ENCODE data around the gene PKMYT1.
"Not testable (repeated sequence)": the region's sequence is repeated elsewhere in the genome, so short reads cannot be mapped to it uniquely, and the experiment has no call there.

The PKMYT1 gene

DNA sequence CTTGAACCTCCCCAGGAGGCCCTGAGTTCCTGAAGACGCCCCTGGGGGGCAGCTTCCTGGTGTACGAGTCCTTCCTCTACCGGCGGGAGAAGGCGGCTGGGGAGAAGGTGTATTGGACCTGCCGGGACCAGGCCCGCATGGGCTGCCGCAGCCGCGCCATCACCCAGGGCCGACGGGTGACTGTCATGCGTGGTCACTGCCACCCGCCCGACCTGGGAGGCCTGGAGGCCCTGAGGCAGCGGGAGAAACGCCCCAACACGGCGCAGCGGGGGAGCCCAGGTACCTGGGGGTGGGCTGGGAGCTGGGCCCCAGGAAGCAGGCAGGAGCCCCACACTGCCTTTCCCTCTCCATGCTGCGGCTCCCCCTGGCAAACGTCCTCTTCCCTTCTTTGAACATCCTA, 46.5 kb downstream of the PKMYT1 start:
- no peak for DNase-seq (ENCODE audit: low read depth in 2 of 2)

DNA sequence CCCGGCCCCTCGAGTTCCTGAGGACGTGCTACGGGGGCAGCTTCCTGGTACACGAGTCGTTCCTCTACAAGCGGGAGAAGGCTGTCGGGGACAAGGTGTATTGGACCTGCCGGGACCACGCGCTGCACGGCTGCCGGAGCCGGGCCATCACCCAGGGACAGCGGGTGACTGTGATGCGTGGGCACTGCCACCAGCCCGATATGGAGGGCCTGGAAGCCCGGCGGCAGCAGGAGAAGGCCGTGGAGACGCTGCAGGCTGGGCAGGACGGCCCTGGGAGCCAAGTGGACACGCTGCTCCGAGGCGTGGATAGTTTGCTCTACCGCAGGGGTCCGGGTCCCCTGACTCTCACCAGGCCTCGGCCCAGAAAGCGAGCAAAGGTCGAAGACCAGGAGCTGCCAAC, 47.1 kb downstream of the PKMYT1 start:
- no peak for DNase-seq (ENCODE audit: low read depth in 2 of 2)

DNA sequence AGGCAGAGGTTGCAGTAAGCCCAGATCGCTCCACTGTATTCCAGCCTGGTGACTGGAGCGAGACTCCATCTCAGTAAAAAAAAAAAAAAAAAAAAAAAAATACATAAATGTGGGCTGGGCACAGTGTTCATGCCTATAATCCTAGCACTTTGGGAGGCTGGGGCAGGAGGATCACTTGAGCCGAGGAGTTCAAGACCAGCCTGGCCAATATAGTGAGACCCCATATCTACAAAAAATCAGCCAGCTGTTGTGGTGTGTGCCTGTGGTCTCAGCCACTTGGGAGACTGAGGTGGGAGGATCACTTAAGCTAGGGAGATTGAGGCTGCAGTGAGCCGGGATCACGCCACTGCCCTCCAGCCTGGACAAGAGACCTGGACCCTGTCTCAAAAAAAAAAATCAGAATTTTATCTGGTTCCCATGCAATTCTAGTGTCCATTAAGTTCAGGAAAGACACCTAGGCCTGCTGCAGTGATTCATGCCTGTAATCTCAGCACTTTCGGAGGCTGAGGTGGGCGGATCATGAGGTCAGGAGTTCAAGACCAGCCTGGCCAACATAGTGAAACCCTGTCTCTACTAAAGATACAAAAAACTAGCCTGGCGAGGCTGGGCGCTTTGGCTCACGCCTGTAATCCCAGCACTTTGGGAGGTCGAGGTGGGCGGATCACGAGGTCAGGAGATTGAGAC, 48.9 kb downstream of the PKMYT1 start:
- DNase-seq (ENCODE audit: low read depth in 2 of 2) = not testable (repeated sequence)

DNA sequence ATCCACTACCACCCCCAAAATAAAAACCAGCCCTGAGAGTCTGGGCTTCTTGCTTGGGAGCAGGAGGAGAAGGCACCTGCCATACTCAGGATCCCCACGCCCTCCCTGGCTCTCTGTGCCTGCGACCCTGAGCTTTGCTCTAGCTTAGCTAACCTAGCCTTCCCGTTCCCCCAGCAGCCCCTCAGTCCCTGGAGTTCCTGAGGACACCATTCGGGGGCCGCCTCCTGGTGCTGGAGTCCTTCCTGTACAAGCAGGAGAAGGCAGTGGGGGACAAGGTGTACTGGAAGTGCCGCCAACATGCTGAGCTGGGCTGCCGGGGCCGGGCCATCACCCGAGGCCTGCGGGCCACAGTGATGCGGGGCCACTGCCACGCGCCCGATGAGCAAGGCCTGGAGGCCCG, 50.0 kb downstream of the PKMYT1 start:
- no peak for DNase-seq (ENCODE audit: low read depth in 2 of 2)

DNA sequence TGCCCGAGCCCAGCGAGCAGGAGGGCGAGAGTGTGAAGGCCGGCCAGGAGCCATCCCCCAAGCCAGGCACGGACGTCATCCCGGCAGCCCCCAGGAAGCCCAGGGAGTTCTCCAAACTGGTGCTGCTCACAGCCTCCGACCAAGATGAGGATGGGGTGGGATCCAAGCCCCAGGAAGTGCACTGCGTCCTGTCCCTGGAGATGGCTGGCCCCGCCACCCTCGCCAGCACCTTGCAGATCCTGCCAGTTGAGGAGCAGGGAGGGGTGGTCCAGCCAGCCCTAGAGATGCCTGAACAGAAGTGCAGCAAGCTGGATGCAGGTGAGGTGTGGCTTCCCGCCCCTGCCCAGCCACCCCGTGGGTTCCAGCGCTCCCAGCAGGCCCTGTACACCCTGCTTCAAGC, 50.6 kb downstream of the PKMYT1 start:
- DNase-seq (ENCODE audit: low read depth in 2 of 2) = no peak

DNA sequence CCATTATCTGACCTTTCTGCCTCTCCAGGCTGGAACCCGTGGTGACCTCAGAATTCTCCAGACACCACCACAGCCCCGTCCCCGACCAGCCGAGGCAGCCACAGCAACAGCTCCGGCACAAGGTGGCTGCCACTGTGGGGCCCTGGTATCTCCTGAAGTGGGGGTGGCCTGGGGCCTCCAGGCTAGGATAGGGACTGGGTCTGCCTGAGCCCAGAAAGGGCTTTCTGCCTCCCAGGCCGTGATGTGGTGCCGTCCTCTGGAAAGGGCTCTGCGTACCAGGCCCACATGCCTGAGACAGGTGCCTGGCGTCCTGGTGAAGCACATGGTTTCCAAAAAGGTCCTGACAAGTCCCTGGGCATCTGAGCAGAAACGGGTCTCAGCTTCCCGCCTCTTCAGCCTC, 51.5 kb downstream of the PKMYT1 start:
- DNase-seq (ENCODE audit: low read depth in 2 of 2) = no peak

DNA sequence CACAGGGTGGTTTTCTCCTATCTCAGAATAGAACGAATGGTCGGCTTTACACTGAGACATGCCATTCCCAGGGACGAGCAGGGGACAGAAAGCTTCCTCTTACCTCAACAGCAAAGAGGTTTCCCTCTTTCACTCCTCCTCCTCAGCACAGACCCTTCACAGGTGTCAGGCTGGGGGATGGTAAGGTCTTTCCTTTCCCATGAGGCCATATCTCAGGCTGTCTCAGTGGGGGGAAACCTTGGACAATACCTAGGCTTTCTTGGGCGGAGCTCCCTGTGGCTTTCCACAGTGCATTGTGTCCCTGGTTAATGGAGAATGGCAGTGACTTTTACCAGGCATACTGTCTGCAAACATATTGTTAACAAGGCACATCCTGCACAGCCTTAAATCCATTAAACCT, 52.1 kb downstream of the PKMYT1 start:
- DNase-seq (ENCODE audit: low read depth in 2 of 2) = not testable (repeated sequence)

DNA sequence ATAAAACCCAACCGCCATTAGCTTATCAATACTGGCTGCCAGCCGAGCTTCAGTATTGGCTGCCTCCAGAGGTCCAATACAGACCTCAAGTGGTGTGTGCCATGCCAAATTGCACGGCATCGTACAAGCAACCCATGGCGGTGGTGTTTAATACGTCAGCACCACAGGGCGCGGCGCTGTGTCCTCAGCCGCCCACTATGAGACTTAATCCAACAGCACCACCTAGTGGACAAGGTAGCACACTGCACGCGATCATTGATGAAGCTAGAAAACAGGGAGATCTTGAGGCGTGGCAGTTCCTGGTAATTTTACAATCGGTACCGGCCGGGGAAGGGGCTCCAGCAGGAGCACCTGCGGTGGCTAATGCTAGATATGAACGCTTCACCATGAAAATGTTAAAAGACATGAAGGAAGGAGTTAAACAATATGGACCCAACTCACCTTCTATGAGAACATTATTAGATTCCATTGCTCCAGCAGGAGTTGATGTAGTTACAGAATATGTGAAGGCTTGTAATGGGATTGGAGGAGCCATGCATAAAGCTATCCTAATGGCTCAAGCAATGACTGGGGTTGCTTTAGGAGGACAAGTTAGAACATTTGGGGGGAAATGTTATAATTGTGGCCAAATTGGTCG, 53.1 kb downstream of the PKMYT1 start:
- DNase-seq (ENCODE audit: low read depth in 2 of 2) = peak; percentile 68 to 76

DNA sequence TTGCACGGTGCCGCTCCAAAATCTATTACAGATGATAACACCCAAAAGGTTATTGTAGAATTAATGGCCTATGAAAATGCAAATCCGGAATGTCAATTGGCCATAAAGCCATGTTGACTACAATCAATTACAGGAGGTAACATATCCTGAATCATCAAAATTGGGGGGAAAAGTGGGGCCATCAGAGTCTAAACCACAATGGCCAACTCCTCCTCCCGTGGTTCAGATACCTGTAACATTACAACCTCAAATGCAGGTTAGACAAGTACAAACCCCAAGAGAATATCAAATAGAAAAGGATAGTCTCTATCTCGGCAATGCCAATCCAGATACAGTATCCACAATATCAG, 53.6 kb downstream of the PKMYT1 start:
- no peak for DNase-seq (ENCODE audit: low read depth in 2 of 2)

DNA sequence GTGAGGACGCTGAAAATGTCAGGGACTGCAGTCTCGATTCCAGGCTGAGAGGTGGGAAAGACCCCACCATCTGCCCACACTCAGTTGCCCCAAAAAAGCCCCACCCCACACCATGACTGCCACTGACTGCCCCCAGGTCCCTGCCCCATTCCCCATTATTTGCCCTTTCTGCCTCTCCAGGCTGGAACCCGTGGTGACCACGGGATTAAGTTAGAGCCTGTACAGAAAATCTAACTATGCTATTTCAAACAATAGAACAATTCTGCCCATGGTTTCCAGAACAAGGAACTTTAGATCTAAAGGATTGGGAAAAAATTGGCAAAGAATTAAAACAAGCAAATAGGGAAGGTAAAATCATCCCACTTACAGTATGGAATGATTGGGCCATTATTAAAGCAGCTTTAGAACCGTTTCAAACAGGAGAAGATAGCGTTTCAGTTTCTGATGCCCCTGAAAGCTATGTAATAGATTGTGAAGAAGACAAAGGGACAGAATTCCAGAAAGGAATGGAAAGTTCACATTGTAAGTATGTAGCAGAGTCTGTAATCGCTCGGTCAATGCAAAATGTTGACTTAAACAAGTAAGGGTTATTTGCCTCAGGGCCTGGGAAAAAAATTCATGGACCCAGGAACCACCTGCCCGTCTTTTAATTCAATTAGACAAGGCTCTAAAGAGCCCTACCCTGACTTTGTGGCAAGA, 54.1 kb downstream of the PKMYT1 start:
- no peak for DNase-seq (ENCODE audit: low read depth in 2 of 2)

DNA sequence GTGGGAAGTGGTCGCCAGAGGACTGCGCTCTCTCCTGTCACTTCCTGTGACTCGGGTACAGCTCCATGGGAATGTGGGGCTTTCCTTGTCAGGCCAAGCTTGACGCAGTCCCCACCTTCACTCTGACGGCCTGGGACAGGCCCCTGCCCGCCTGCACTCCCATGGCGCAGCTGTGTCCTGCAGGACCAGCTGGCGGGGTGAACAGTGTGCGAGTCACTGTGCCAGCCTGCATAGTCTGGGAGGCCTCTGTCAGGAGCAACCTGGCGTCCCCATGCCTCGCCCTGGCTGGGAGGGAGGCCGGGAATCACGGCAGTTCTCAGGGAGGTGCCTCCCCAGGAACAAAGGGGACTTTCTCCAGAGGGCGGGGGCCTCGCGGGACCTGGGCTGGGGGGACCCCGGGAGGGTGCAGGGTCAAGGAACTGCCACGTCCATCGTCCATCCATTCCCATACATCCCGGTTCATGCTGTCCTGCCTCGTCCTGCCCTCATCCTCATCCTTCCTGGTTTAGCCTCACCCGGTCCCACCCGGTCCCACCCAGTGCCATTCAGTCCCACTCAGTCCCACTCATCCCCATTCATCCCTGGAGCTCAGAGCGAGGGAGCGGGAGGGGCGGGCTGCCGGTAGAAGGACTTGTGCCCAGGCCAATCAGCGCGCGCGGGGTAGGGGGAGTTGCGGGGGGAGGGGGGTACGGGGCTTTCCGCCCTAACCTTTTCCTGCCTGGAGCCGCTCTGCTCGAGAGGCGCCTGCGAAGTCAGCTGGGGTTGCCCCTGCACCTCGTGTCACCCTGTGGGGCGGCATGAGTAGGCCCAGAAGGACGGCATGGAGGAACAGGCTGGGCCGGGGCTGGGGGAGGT, 55.1 kb downstream of the PKMYT1 start:
- DNase-seq (ENCODE audit: low read depth in 2 of 2) = no peak

DNA sequence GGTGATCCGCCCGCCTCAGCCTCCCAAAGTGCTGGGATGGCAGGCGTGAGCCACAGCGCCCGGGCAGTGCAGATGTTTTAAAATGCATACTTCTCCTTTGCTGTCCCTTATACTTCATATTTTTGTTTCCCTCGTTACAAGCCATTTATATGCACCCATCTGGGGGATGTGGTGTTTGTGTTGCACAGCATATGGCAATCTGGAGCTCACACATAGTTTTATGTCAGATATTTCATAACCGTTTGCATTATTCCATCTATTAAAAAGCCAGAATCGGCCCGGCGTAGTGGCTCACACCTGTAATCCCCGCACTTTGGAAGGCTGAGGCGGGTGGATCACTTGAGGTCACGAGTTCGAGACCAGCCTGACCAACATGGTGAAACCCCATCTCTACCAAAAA, 56.8 kb downstream of the PKMYT1 start:
- no peak for DNase-seq (ENCODE audit: low read depth in 2 of 2)

Measured in stimulated activated CD8-positive, alpha-beta memory T cell treated with anti-CD3 and anti-CD28 coated beads, Interleukin-7, amount 100 ng/mL, for 1 hour (primary cell).